GM19455 (cell line): ENCODE data around the gene ZG16.
"Not testable (repeated sequence)": the region's sequence is repeated elsewhere in the genome, so short reads cannot be mapped to it uniquely, and the experiment has no call there.

Source experiments
- ATAC-seq: cut with Tn5 transposase; IDR thresholded peaks from one replicate; pipeline ENCODE4 v1.9.1; 2021; ENCODE audit not compliant: unreplicated experiment

Gene ZG16

GRCh38 chr16:29747947-29748759 lies 29.9 kb upstream of the ZG16 start:
- ATAC-seq, result no peak

GRCh38 chr16:29748760-29749149 lies 29.3 kb upstream of the ZG16 start:
- not testable (repeated sequence) for ATAC-seq

- no peak for ATAC-seq
These were observed 24.5 kb upstream of the ZG16 start for GRCh38 chr16:29753516-29753915.

- no peak for ATAC-seq
These were observed 21.4 kb upstream of the ZG16 start for GRCh38 chr16:29756654-29757053.

GRCh38 chr16:29757086-29757485 lies 21.0 kb upstream of the ZG16 start:
- ATAC-seq, result not testable (repeated sequence)

- no peak for ATAC-seq
These were observed 20.0 kb upstream of the ZG16 start for GRCh38 chr16:29757950-29758466.

- ATAC-seq, result no peak
These were observed 17.3 kb upstream of the ZG16 start for GRCh38 chr16:29760567-29761279.

GRCh38 chr16:29761280-29761651 lies 16.8 kb upstream of the ZG16 start:
- not testable (repeated sequence) for ATAC-seq

GRCh38 chr16:29761882-29762281 lies 16.2 kb upstream of the ZG16 start:
- ATAC-seq, result no peak

- ATAC-seq, result no peak
These were observed 14.7 kb upstream of the ZG16 start for GRCh38 chr16:29763326-29763725.

- ATAC-seq, result no peak
These were observed 12.7 kb upstream of the ZG16 start for GRCh38 chr16:29765167-29766032.

- no peak for ATAC-seq
These were observed 11.5 kb upstream of the ZG16 start for GRCh38 chr16:29766571-29766970.

GRCh38 chr16:29767062-29767461 lies 11.0 kb upstream of the ZG16 start:
- ATAC-seq, result no peak

- no peak for ATAC-seq
These were observed 8.5 kb upstream of the ZG16 start for GRCh38 chr16:29769507-29769906.

- ATAC-seq, result no peak
These were observed 7.7 kb upstream of the ZG16 start for GRCh38 chr16:29770250-29770929.

GRCh38 chr16:29772330-29772729 lies 5.7 kb upstream of the ZG16 start:
- not testable (repeated sequence) for ATAC-seq

- ATAC-seq, result no peak
These were observed 3.3 kb upstream of the ZG16 start for GRCh38 chr16:29774730-29775129.

- ATAC-seq, result no peak
These were observed 2.2 kb upstream of the ZG16 start for GRCh38 chr16:29775742-29776408.

- ATAC-seq, result no peak
These were observed 1.4 kb downstream of the ZG16 start for GRCh38 chr16:29779474-29779873.
